ENCODE results near the gene LIPT1. TPM values are rescaled to one million over a fixed set of nuclear protein-coding genes. Genes with fewer than 3 reads are reported as not detected.
A peak's percentile ranks its signal among the peaks of the same experiment; 100 is the strongest.

The LIPT1 gene
- total RNA-seq, 1 experiment from 2014 or later, result 10.4 TPM

DNA sequence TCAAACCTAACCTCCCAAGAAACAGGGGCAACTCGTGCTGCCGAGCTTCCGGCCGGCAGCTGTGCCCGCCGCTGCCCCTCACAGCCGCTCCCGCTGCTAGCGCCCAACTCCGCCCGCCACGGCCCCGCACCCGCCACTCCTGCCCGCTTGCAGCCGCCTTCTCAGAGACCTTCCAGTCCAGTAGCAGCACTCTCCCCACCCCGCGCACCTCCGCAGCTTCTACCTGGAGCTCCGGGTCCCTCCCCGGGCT is 14.0 kb upstream of the LIPT1 start:
- BruUV-seq (replicated peaks), result no TSS peak
- Mint-ChIP-seq H3K27ac (ENCODE audit: unreplicated experiment) (peak overlapping the region; percentile 97), H3K4me3 (ENCODE audit: low read depth, unreplicated experiment) (peak overlapping the region; percentile 95), H3K36me3 (ENCODE audit: insufficient read depth, unreplicated experiment) (peaks cover 29% of the 10 kb centered on the region), H3K9me3 (ENCODE audit: low read depth, unreplicated experiment) (peaks cover 16% of the 10 kb centered on the region), H3K27me3 (ENCODE audit: unreplicated experiment) (no peaks in the 10 kb centered on the region), H3K4me1 (ENCODE audit: low read depth, unreplicated experiment) (no peaks in the 10 kb centered on the region)
- TF ChIP-seq, protein P1, sequence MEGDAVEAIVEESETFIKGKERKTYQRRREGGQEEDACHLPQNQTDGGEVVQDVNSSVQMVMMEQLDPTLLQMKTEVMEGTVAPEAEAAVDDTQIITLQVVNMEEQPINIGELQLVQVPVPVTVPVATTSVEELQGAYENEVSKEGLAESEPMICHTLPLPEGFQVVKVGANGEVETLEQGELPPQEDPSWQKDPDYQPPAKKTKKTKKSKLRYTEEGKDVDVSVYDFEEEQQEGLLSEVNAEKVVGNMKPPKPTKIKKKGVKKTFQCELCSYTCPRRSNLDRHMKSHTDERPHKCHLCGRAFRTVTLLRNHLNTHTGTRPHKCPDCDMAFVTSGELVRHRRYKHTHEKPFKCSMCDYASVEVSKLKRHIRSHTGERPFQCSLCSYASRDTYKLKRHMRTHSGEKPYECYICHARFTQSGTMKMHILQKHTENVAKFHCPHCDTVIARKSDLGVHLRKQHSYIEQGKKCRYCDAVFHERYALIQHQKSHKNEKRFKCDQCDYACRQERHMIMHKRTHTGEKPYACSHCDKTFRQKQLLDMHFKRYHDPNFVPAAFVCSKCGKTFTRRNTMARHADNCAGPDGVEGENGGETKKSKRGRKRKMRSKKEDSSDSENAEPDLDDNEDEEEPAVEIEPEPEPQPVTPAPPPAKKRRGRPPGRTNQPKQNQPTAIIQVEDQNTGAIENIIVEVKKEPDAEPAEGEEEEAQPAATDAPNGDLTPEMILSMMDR (IDR thresholded peaks at IDR 0.05; ENCODE audit: unreplicated experiment), result no peak
- intact Hi-C loops (cut with micrococcal nuclease; ENCODE audit: unreplicated experiment), result no loop called here
- CTCF ChIA-PET, result interaction anchor here (0.7 to 1.7 kb wide), 6 partner anchors 11 to 780 kb away, joined by 3 to 6 read pairs (median 4); partner anchors contain the start of genes EIF5B, LIPT1 and TSGA10
- DNase-seq, result no peak

DNA sequence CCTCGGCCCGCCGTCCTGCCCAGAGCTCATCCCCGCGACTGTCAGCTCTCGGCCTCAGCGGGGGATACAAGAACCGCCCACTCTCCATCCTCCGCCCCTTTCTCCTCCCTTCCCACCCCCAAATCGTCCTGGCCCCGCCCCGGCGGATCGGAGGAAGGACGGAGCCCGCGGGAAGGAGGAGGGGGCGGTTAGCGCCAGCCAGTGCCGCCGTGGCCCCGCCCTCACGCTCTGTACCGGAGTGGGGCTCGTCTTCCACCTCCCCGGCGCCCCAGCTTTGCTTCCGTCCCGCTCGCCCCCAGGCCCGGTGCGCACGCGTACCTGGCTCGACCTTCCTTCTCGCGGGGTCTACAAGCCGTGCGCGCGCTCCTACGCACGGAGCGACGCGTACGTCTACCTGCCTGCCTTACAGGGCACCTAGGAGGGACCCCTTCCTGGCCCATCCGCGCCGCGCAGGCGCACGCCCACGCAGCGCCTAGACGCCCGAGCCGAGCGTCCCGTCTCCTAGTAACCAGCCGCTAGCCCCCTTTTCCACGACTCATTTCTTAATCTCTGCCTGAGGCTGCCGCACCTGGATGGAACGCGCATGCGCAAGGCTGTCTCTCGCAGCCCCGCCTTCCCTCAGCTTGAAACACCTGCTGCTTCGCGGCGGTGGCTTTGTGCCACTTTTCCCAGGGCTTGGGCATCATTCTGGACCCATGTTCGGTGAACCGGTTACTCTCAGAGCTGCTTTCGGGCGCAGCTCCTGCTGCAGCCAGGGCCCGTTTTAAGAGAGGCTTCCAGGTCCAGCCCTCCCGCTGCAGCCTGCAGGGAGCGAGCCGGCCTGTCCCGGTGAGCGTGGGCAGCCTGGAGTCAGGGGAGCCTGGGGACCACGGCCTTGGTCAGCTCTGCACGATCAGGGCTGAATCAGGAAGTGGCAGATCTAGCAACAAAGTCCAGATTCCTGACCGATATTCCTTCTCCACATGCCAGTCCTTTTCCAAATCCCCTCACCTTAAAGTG is 13.4 kb upstream of the LIPT1 start, which contains the start of gene C2orf15:
Gene C2orf15 (plus strand): TSS at position 598 of the 999 bp plus-strand sequence. CDS start 8,852 bp downstream, outside the sequence.
- TF ChIP-seq, protein P1 (IDR thresholded peaks at IDR 0.05; ENCODE audit: unreplicated experiment), result no peak
- H3K36me3 Mint-ChIP-seq (ENCODE audit: insufficient read depth, unreplicated experiment), result peaks cover 29% of the 10 kb centered on the region
- peak within 1 kb of the TSS; percentile 95 for H3K4me3 Mint-ChIP-seq (ENCODE audit: low read depth, unreplicated experiment)
- intact Hi-C loops (cut with micrococcal nuclease; ENCODE audit: unreplicated experiment), result no loop called here
- BruUV-seq (replicated peaks), result no TSS peak
- H3K4me1 Mint-ChIP-seq (ENCODE audit: low read depth, unreplicated experiment), result no peaks in the 10 kb centered on the region
- peak within 1 kb of the TSS; percentile 97 for H3K27ac Mint-ChIP-seq (ENCODE audit: unreplicated experiment)
- H3K27me3 Mint-ChIP-seq (ENCODE audit: unreplicated experiment), result no peaks in the 10 kb centered on the region
- CTCF ChIA-PET, result interaction anchor here (0.8 to 1.7 kb wide), 6 partner anchors 11 to 196 kb away, joined by 3 to 6 read pairs (median 4); partner anchors contain the start of genes EIF5B, LIPT1 and TSGA10
- DNase-seq, result peak; percentile 98
- peaks cover 14% of the 10 kb centered on the region for H3K9me3 Mint-ChIP-seq (ENCODE audit: low read depth, unreplicated experiment)

DNA sequence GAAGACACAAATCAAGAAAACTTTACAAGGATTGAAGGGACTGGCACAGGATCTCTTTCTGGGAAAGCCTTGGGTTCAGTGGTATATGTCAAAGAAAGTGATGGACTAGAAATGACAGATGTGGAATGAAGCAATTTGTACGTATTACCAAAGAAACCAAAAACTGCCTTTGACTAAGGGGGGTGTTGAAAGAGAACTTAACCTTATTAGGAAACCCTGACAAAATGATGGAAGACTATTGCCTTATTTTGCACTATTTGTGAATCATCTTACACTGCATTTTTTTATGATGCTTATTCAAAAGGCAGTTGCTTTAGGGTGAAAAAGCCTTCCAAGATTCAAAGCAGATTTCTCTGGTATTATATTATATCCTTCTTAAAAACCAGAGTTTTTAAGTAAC is 4.1 kb upstream of the LIPT1 start:
- intact Hi-C loops (cut with micrococcal nuclease; ENCODE audit: unreplicated experiment), result no loop called here
- no TSS peak for BruUV-seq (replicated peaks)
- Mint-ChIP-seq H3K36me3 (ENCODE audit: insufficient read depth, unreplicated experiment) (peaks cover 15% of the 10 kb centered on the region), H3K4me3 (ENCODE audit: low read depth, unreplicated experiment) (no peak overlapping the region), H3K9me3 (ENCODE audit: low read depth, unreplicated experiment) (no peaks in the 10 kb centered on the region), H3K27me3 (ENCODE audit: unreplicated experiment) (no peaks in the 10 kb centered on the region), H3K27ac (ENCODE audit: unreplicated experiment) (no peak overlapping the region), H3K4me1 (ENCODE audit: low read depth, unreplicated experiment) (no peaks in the 10 kb centered on the region)
- CTCF ChIA-PET, result no interaction called here
- TF ChIP-seq, protein P1 (IDR thresholded peaks at IDR 0.05; ENCODE audit: unreplicated experiment), result no peak
- no peak for DNase-seq

DNA sequence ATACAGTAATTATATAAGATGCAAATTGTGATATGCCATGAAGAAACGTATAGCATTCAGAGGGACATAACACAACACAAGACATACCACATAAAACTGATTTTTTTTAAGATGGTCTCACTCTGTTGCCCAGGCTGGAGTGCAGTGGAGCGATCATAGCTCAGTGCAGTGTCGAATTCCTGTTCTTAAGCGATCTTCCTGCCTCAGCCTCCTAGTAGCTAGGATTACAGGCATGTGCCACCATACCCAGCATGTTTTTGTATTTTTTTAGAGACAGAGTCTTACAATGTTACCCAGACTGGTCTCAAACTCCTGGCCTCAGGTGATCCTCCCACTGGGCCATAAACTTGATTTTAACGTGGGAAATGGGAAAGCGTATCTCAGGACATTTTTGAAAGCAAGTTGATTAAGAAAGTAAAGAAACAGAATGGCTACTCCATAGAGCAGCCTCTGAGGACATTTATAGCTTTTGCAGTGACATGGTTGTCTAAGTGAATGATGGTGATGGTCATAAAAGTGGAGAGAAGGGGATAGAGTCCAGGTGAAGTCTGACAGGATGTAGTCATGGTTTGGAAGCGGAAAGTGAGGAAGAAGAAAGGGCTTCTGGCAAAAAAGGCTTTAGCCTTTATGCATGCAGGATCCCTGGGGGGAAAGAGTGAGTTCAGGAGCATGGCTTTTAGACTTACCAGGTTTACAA is 2.4 kb upstream of the LIPT1 start:
- CTCF ChIA-PET, result interaction anchor here (0.7 kb wide), 1 partner anchor 11 kb away, joined by 3 read pairs; the partner anchor contains the start of gene C2orf15
- H3K9me3 Mint-ChIP-seq (ENCODE audit: low read depth, unreplicated experiment), result no peaks in the 10 kb centered on the region
- no TSS peak for BruUV-seq (replicated peaks)
- TF ChIP-seq, protein P1 (IDR thresholded peaks at IDR 0.05; ENCODE audit: unreplicated experiment), result no peak
- H3K27me3 Mint-ChIP-seq (ENCODE audit: unreplicated experiment), result no peaks in the 10 kb centered on the region
- peaks cover 22% of the 10 kb centered on the region for H3K36me3 Mint-ChIP-seq (ENCODE audit: insufficient read depth, unreplicated experiment)
- intact Hi-C loops (cut with micrococcal nuclease; ENCODE audit: unreplicated experiment), result no loop called here
- no peak for DNase-seq
- H3K4me3 Mint-ChIP-seq (ENCODE audit: low read depth, unreplicated experiment), result no peak overlapping the region
- H3K27ac Mint-ChIP-seq (ENCODE audit: unreplicated experiment), result no peak overlapping the region
- H3K4me1 Mint-ChIP-seq (ENCODE audit: low read depth, unreplicated experiment), result no peaks in the 10 kb centered on the region
